Measurements from ENCODE around the gene FAM149B1.

- TF ChIP-seq, protein P1, sequence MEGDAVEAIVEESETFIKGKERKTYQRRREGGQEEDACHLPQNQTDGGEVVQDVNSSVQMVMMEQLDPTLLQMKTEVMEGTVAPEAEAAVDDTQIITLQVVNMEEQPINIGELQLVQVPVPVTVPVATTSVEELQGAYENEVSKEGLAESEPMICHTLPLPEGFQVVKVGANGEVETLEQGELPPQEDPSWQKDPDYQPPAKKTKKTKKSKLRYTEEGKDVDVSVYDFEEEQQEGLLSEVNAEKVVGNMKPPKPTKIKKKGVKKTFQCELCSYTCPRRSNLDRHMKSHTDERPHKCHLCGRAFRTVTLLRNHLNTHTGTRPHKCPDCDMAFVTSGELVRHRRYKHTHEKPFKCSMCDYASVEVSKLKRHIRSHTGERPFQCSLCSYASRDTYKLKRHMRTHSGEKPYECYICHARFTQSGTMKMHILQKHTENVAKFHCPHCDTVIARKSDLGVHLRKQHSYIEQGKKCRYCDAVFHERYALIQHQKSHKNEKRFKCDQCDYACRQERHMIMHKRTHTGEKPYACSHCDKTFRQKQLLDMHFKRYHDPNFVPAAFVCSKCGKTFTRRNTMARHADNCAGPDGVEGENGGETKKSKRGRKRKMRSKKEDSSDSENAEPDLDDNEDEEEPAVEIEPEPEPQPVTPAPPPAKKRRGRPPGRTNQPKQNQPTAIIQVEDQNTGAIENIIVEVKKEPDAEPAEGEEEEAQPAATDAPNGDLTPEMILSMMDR (IDR thresholded peaks at IDR 0.05): no peak
- no peak for TF ChIP-seq POLR2A (IDR thresholded peaks at IDR 0.05)
These were observed 42.6 kb downstream of the FAM149B1 start for GRCh38 chr10:73210395-73211105.
